ENCODE measurements around the gene RRAS. TPM values are rescaled to one million over a fixed set of nuclear protein-coding genes. Genes with fewer than 3 reads are reported as not detected.

The RRAS gene
- polyA plus RNA-seq, 4 donors = 20.1 to 49.9 (median 26.6) TPM

GRCh38 chr19:49597703-49597974 lies 42.3 kb downstream of the RRAS start:
- DNase-seq (ENCODE audit: low read depth in 4 of 4, low spot score in 3 of 4) = no peak

GRCh38 chr19:49596954-49597702 lies 42.8 kb downstream of the RRAS start:
- no peak for DNase-seq (ENCODE audit: low read depth in 4 of 4, low spot score in 3 of 4)

- DNase-seq (ENCODE audit: low read depth in 4 of 4, low spot score in 3 of 4) = no peak
Observed at GRCh38 chr19:49596407-49596806, 43.5 kb downstream of the RRAS start.

- no peak for DNase-seq (ENCODE audit: low read depth in 4 of 4, low spot score in 3 of 4)
Observed at GRCh38 chr19:49595819-49596404, 44.0 kb downstream of the RRAS start.

DNA sequence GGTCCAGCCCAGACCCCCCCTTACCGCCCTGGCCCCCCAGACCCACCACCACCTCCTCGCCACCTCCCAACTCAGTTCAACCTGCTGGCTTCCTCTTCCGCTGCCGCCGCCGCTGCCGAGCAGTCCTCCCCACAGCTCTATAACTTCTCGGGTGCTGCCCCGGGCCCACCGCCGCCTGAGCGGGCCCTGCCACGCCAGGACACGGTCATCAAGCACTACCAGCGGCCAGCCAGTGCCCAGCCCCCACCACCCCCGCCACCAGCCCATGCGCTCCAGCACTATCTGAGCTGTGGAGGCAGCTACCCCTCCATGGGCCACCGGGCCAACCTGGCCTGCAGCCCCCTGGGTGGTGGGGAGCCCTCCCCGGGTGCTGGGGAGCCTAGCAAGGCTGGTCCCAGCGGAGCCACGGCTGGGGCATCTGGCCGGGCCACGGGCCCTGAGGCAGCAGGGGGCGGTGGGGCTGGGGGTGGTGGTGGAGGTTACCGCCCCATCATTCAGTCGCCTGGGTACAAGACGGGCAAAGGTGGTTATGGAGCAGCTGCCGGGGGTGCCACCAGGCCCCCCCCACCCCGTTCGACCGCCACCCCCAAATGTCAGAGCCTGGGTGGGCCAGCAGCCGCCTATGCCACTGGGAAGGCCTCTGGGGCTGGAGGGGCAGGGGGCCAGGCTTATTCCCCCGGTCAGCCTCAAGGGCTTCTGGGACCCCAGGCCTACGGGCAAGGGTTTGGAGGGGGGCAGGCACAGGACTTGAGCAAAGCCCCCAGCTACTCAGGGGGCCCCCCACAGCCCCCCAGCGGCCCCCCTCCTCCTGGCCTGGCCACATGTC lies 44.7 kb downstream of the RRAS start:
- no peak for DNase-seq (ENCODE audit: low read depth in 4 of 4, low spot score in 3 of 4)

DNA sequence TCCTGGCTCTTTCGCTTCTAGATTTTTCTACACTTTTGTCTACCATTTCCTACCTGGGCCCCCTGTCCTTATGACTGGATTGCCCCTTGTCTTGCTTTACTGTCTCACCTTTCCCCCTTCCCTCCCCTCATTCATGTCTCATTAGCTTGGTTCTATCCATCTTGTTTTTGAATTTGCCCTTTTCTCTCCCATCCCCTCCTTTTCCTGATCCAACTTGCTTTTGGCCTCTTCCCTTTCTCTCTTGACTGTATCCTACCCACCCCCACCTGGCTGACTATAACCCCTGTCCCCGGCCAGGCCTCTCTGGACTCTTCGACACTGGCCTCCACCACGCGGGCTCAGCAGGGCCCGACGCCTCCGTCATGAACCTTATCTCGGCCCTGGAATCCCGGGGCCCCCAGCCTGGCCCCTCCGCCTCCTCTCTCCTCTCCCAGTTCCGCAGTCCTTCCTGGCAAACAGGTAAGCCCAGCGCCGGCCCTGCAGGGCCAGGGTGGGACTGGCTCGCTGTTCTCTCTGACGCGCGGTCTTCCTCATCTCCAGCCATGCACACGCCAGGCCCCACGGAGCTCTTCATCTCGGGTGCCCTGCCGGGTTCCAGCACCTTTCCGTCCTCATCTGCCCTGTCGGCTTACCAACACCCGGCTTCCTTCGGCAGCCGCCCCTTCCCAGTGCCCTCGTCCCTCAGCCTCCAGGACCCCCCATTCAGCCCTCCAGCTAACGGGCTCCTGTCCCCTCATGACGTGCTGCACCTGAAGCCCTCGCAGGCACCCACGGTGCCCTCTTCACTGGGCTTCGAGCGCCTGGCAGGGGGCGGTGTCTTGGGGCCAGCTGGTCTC lies 45.6 kb downstream of the RRAS start:
- DNase-seq (ENCODE audit: low read depth in 4 of 4, low spot score in 3 of 4) = no peak

DNA sequence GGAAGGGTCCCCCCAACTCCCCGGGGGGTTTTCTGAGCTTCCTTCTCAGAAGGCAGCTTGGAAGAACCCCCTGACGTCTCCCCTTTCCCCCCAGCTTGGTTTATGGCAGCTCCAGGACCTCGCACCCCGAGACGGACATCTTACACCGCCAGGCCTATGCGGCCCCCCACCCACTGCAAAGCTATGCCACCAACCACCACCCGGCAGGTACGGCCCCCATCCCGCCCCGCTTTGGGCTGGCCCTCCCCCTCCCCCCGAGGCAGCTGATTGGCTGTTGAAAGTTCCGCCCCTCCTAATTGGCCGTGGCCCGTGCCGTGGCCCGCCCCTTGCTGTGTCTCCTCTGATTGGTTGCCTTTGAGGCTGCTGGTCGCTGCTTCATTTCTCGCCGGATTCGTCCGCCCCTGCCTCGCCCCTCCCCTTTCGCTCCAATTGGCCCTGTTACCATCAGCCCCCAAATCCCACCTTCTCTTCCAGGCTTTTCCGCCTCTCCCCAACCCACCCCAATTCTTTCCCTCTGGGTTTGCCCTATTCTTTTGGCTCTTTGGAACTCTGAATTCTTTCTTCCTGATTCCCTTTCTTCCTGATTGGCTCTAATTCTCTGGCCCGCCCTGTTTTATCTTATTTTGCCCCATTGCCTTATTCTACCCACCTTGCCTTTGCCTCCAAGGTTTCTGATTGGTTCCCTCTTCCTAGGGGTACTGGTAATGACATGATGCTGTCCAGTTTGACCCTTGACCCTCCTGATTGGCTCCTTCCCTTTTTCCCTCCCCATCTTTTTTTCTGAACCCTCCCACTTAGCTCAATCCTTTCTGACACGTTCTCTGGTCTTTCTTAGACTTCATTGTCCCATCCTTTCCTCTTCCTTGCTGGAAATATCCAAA lies 46.5 kb downstream of the RRAS start:
- DNase-seq (ENCODE audit: low read depth in 4 of 4, low spot score in 3 of 4) = peak in 1 of 4 donors; percentile 84

- DNase-seq (ENCODE audit: low read depth in 4 of 4, low spot score in 3 of 4) = no peak
Observed at GRCh38 chr19:49592486-49593232, 47.3 kb downstream of the RRAS start.

GRCh38 chr19:49591731-49592485 lies 48.0 kb downstream of the RRAS start:
- no peak for DNase-seq (ENCODE audit: low read depth in 4 of 4, low spot score in 3 of 4)

GRCh38 chr19:49590971-49591730 lies 48.8 kb downstream of the RRAS start, which contains the start of gene PRR12:
Gene PRR12, plus strand, starts transcription at chr19:49591182. Its CDS starts 473 bp downstream, at chr19:49591655.
- no peak for DNase-seq (ENCODE audit: low read depth in 4 of 4, low spot score in 3 of 4)

- DNase-seq (ENCODE audit: low read depth in 4 of 4, low spot score in 3 of 4) = peak; percentile 84 to 91 (median 90)
Observed at GRCh38 chr19:49590071-49590970, 49.6 kb downstream of the RRAS start.

DNA sequence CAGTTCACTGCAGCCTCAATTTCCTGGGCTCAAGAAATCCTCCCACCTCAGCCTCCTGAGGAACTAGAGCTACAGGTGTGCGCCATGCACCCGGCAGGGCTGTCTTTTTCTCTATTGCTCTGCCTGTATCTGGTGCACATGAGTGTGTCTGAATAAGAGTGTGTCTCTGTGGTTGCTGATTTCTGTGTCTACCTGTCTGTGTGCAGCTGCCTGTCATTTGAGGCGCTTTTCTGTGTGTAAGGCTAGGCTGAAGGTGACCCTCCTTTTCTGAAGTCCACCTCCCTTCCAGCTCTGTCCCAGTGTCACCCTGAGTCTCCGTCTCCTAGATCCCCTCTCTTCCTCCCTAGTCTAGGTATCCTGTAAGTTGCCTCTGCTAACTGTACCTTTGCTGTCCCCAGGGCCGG lies 50.4 kb downstream of the RRAS start:
- no peak for DNase-seq (ENCODE audit: low read depth in 4 of 4, low spot score in 3 of 4)

GRCh38 chr19:49588365-49589122 lies 51.4 kb downstream of the RRAS start:
- no peak for DNase-seq (ENCODE audit: low read depth in 4 of 4, low spot score in 3 of 4)

DNA sequence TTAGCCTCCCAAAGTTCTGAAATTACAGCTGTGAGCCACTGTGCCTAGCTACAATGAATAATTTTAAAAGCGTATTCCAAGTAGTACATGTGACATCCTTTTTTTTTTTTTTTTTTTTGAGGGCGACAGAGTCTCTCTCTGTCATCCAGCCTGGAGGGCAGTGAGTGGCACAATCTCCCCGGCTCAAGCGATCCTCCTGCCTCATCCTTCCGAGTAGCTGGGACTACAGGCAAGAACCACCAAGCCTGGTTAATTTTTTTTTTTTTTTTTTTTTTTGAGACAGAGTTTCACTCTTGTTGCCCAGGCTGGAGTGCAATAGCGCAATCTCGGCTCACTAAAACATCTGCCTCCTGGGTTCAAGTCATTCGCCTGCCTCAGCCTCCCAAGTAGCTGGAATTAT lies 52.7 kb downstream of the RRAS start:
- no peak for DNase-seq (ENCODE audit: low read depth in 4 of 4, low spot score in 3 of 4)

Measured in left renal pelvis (tissue), 4 donors.